Measurements from ENCODE around the gene CCR2. TPM values are rescaled to one million over a fixed set of nuclear protein-coding genes. Genes with fewer than 3 reads are reported as not detected.

Gene CCR2
- total and polyA plus RNA-seq, 2 of the 4 experiments (the other 2 are of a cell fraction) = not detected

DNA sequence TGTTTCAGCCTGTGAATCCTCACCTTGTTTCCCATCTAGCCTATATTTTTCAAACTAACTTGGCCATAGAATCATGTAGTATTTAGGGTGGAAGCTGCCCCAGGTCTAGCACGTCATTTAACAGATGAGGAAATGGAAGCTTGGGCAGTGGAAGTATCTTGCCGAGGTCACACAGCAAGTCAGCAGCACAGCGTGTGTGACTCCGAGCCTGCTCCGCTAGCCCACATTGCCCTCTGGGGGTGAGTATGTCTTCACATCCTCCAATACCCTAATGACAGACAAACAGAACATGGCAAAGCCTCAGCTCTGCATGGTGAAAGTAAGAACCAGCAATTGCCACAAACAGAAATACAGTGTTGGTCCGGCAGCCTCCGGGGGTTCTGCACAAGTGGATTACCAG lies 14.7 kb downstream of the CCR2 start:
- no peaks in the 10 kb centered on the region for H3K36me3 ChIP-seq (ENCODE audit: control insufficient read depth, insufficient read depth, low read length)
- H2BK5ac ChIP-seq (ENCODE audit: low read depth, low read length, poor library complexity, severe bottlenecking) = no peak overlapping the region
- H3K18ac ChIP-seq (ENCODE audit: low read depth, low read length) = no peak overlapping the region
- ATAC-seq (ENCODE audit: low read depth) (no peak), DNase-seq (no peak)
- H3K4me2 ChIP-seq (ENCODE audit: low read depth, low read length) = no peak overlapping the region
- no peak overlapping the region for H2AK5ac ChIP-seq (ENCODE audit: low read depth, low read length)
- intact Hi-C loops (cut with micrococcal nuclease) (no loop called here), in situ Hi-C loops (cut with MboI; ENCODE audit: low sequenced_read_pairs) (no loop called here), dilution Hi-C loops (cut with HindIII; ENCODE audit: low sequenced_read_pairs, unreplicated experiment) (no loop called here)
- H4K5ac ChIP-seq (ENCODE audit: low read depth, low read length) = no peak overlapping the region
- TF ChIP-seq FOS (IDR thresholded peaks at IDR 0.05; ENCODE audit: low read depth, low read length) (no peak), MAZ (IDR thresholded peaks at IDR 0.05; ENCODE audit: borderline replicate concordance, low read depth, low read length) (no peak), NFE2L2 (IDR thresholded peaks at IDR 0.05; ENCODE audit: low read depth, low read length) (no peak), POLR2A (IDR thresholded peaks at IDR 0.05; ENCODE audit: low read depth, low read length) (no peak), RAD21 (IDR thresholded peaks at IDR 0.05; ENCODE audit: low read length) (no peak)
- TF ChIP-seq, protein P1, sequence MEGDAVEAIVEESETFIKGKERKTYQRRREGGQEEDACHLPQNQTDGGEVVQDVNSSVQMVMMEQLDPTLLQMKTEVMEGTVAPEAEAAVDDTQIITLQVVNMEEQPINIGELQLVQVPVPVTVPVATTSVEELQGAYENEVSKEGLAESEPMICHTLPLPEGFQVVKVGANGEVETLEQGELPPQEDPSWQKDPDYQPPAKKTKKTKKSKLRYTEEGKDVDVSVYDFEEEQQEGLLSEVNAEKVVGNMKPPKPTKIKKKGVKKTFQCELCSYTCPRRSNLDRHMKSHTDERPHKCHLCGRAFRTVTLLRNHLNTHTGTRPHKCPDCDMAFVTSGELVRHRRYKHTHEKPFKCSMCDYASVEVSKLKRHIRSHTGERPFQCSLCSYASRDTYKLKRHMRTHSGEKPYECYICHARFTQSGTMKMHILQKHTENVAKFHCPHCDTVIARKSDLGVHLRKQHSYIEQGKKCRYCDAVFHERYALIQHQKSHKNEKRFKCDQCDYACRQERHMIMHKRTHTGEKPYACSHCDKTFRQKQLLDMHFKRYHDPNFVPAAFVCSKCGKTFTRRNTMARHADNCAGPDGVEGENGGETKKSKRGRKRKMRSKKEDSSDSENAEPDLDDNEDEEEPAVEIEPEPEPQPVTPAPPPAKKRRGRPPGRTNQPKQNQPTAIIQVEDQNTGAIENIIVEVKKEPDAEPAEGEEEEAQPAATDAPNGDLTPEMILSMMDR (conservative IDR thresholded peaks at IDR 0.05; ENCODE audit: low read depth, low read length) = no peak
- no peak overlapping the region for H2BK20ac ChIP-seq (ENCODE audit: low read depth, low read length)
- no peak overlapping the region for H2AK9ac ChIP-seq (replicated peaks; ENCODE audit: low read depth, low read length, poor library complexity)
- no CpG with 5 or more reads among the region's 7 CpGs for WGBS, 2 experiments (ENCODE audit: extremely low coverage in 2 of 2, insufficient read length in 1 of 2)
- no peak overlapping the region for H3K4ac ChIP-seq (ENCODE audit: low read depth, low read length)
- H3K4me3 ChIP-seq (ENCODE audit: insufficient read depth, low read depth, low read length) = no peak overlapping the region
- no peak overlapping the region for H3K27ac ChIP-seq (ENCODE audit: insufficient read depth, low read length)
- no peak overlapping the region for H4K91ac ChIP-seq (ENCODE audit: insufficient read depth, low read depth, low read length)
- POLR2A ChIA-PET (ENCODE audit: unreplicated experiment) = no interaction called here
- H2AFZ ChIP-seq (replicated peaks; ENCODE audit: low read length, poor library complexity) = no peak overlapping the region
- CTCF ChIA-PET = interaction anchor here (1.5 kb wide), 1 partner anchor 15 kb away, joined by 4 read pairs; the partner anchor contains the start of gene CCR2
- H3K56ac ChIP-seq (ENCODE audit: extremely low read depth, insufficient read depth, low read length) = no peak overlapping the region
- BruUV-seq (replicated peaks) = no TSS peak
- H3K9ac ChIP-seq (ENCODE audit: low read depth, low read length) = no peak overlapping the region
- no peak overlapping the region for H3K23ac ChIP-seq (ENCODE audit: low read depth, low read length)
- H3K27me3 ChIP-seq (ENCODE audit: control insufficient read depth, insufficient read depth, low read length) = peaks cover 40% of the 10 kb centered on the region
- H3K9me3 ChIP-seq (ENCODE audit: control insufficient read depth, insufficient read depth, low read length) = no peaks in the 10 kb centered on the region
- H2BK120ac ChIP-seq (ENCODE audit: low read depth, low read length) = no peak overlapping the region
- no peaks in the 10 kb centered on the region for H3K9me1 ChIP-seq (ENCODE audit: insufficient read depth, low read length)
- H4K8ac ChIP-seq (ENCODE audit: low read depth in 2 of 2, low read length in 2 of 2) = no peak overlapping the region
- H3K14ac ChIP-seq (replicated peaks; ENCODE audit: low read depth, low read length) = no peak overlapping the region
- H2BK15ac ChIP-seq (ENCODE audit: low read depth, low read length) = no peak overlapping the region
- H3K4me1 ChIP-seq (ENCODE audit: control insufficient read depth, insufficient read depth, low read length) = no peaks in the 10 kb centered on the region
- H4K20me1 ChIP-seq (ENCODE audit: insufficient read depth, low read length) = no peaks in the 10 kb centered on the region
- no peaks in the 10 kb centered on the region for H3K79me1 ChIP-seq (ENCODE audit: low read depth in 1 of 2, low read length in 2 of 2)
